ENCODE data around the gene IL13RA1. TPM values are rescaled to one million over a fixed set of nuclear protein-coding genes. Genes with fewer than 3 reads are reported as not detected.
"Not testable (repeated sequence)": the region's sequence is repeated elsewhere in the genome, so short reads cannot be mapped to it uniquely, and the experiment has no call there.

IL13RA1 gene
- total RNA-seq, 1 donor from 2014 or later, result 29.6 TPM

- peak overlapping the region; percentile 27 to 47 for H3K27ac ChIP-seq
- no peaks in the 10 kb centered on the region for H3K9me3 ChIP-seq
- no peaks in the 10 kb centered on the region for H3K27me3 ChIP-seq
- no peaks in the 10 kb centered on the region for H3K4me1 ChIP-seq
- no peak for DNase-seq (ENCODE audit: low spot score in 2 of 2)
- TF ChIP-seq CTCF (IDR thresholded peaks at IDR 0.05), result no peak
- no peak overlapping the region for H3K4me3 ChIP-seq
- intact Hi-C loops (cut with DNase I), result loop anchor here (5.0 to 10.0 kb wide), 4 partner anchors 122 to 377 kb away; partner anchors contain the start of genes DOCK11 and WDR44
- no peaks in the 10 kb centered on the region for H3K36me3 ChIP-seq
These were observed 2.6 kb upstream of the IL13RA1 start for GRCh38 chrX:118724775-118725174.

- intact Hi-C loops (cut with DNase I), result loop anchor here (5.0 to 10.0 kb wide), 4 partner anchors 124 to 379 kb away; partner anchors contain the start of genes DOCK11 and WDR44
- Histone ChIP-seq H3K4me1 (peaks cover 0 to 3% of the 10 kb centered on the region in 2 donors), H3K27ac (peak overlapping the region; percentile 91 to 92), H3K27me3 (no peaks in the 10 kb centered on the region), H3K9me3 (no peaks in the 10 kb centered on the region), H3K36me3 (no peaks in the 10 kb centered on the region), H3K4me3 (peak overlapping the region in 1 of 2 donors; percentile 65)
- no peak for DNase-seq (ENCODE audit: low spot score in 2 of 2)
- no peak for TF ChIP-seq CTCF (IDR thresholded peaks at IDR 0.05)
These were observed 1.0 kb upstream of the IL13RA1 start for GRCh38 chrX:118726396-118726795.

GRCh38 chrX:118727686-118728339 is 407 bp downstream of the IL13RA1 start:
- Histone ChIP-seq H3K36me3 (no peaks in the 10 kb centered on the region), H3K27me3 (no peaks in the 10 kb centered on the region), H3K4me1 (peaks cover 0 to 3% of the 10 kb centered on the region in 2 donors), H3K27ac (peak overlapping the region; percentile 91 to 92), H3K4me3 (peak overlapping the region; percentile 65 to 76), H3K9me3 (no peaks in the 10 kb centered on the region)
- TF ChIP-seq CTCF (IDR thresholded peaks at IDR 0.05), result no peak
- peak in 1 of 2 donors; percentile 79 for DNase-seq (ENCODE audit: low spot score in 2 of 2)
- intact Hi-C loops (cut with DNase I), result loop anchor here (5.0 to 10.0 kb wide), 4 partner anchors 126 to 381 kb away; partner anchors contain the start of genes DOCK11 and WDR44

- peak overlapping the region; percentile 91 to 92 for H3K27ac ChIP-seq
- H3K4me1 ChIP-seq, result peaks cover 0 to 3% of the 10 kb centered on the region in 2 donors
- no peak for DNase-seq (ENCODE audit: low spot score in 2 of 2)
- H3K4me3 ChIP-seq, result peak overlapping the region; percentile 65 to 76
- TF ChIP-seq CTCF (IDR thresholded peaks at IDR 0.05), result no peak
- H3K27me3 ChIP-seq, result no peaks in the 10 kb centered on the region
- no peaks in the 10 kb centered on the region for H3K9me3 ChIP-seq
- intact Hi-C loops (cut with DNase I), result loop anchor here (5.0 to 10.0 kb wide), 4 partner anchors 127 to 382 kb away; partner anchors contain the start of genes DOCK11 and WDR44
- H3K36me3 ChIP-seq, result no peaks in the 10 kb centered on the region
These were observed 1.7 kb downstream of the IL13RA1 start for GRCh38 chrX:118729042-118729652.

GRCh38 chrX:118730500-118731247 is 3.3 kb downstream of the IL13RA1 start:
- H3K4me3 ChIP-seq, result peak overlapping the region in 1 of 2 donors; percentile 9
- no peaks in the 10 kb centered on the region for H3K36me3 ChIP-seq
- DNase-seq (ENCODE audit: low spot score in 2 of 2), result no peak

GRCh38 chrX:118732551-118732950 is 5.1 kb downstream of the IL13RA1 start:
- H3K4me3 ChIP-seq; H3K36me3 ChIP-seq; H3K27ac ChIP-seq; H3K4me1 ChIP-seq; H3K9me3 ChIP-seq; H3K27me3 ChIP-seq; intact Hi-C loops (cut with DNase I); DNase-seq (ENCODE audit: low spot score in 2 of 2): not testable (repeated sequence)

More at GRCh38 chrX:118730500-118731247, 3.3 kb downstream of the IL13RA1 start:
- no peaks in the 10 kb centered on the region for H3K9me3 ChIP-seq
- peaks cover 0 to 3% of the 10 kb centered on the region in 2 donors for H3K4me1 ChIP-seq
- intact Hi-C loops (cut with DNase I), result no loop called here
- peak overlapping the region; percentile 91 to 92 for H3K27ac ChIP-seq
- TF ChIP-seq CTCF (IDR thresholded peaks at IDR 0.05), result no peak
- no peaks in the 10 kb centered on the region for H3K27me3 ChIP-seq
